ENCODE results near the gene ASB4. TPM values are rescaled to one million over a fixed set of nuclear protein-coding genes. Genes with fewer than 3 reads are reported as not detected.

The ASB4 gene
- total RNA-seq, 4 donors from 2014 or later = not detected

- Histone ChIP-seq H3K4me3 (no peak overlapping the region), H3K27me3 (no peaks in the 10 kb centered on the region), H3K9me3 (no peaks in the 10 kb centered on the region), H3K4me1 (peaks cover 21 to 46% (median 25%) of the 10 kb centered on the region in 3 donors), H3K36me3 (no peaks in the 10 kb centered on the region), H3K27ac (peak overlapping the region in 2 of 4 donors; percentile 88)
- no peak for ATAC-seq
- TF ChIP-seq CTCF (IDR thresholded peaks at IDR 0.05) = no peak
- no peak for TF ChIP-seq POLR2A (IDR thresholded peaks at IDR 0.05)
- TF ChIP-seq EP300 (IDR thresholded peaks at IDR 0.05) = no peak
- no peak for TF ChIP-seq POLR2AphosphoS5 (IDR thresholded peaks at IDR 0.05)
- 50% methylated on average over 1 of the region's 1 CpG; no CpG with 5 or more reads in 1 of the 2 donors for WGBS, 2 donors (ENCODE audit: low coverage in 1 of 2)
Measured at GRCh38 chr7:95544171-95544570, 58.4 kb downstream of the ASB4 start.

- TF ChIP-seq POLR2A (IDR thresholded peaks at IDR 0.05) (no peak), CTCF (IDR thresholded peaks at IDR 0.05) (peak; percentile 56 to 85 (median 78)), POLR2AphosphoS5 (IDR thresholded peaks at IDR 0.05) (peak; percentile 73), EP300 (IDR thresholded peaks at IDR 0.05) (no peak)
- WGBS, 2 donors (ENCODE audit: low coverage in 1 of 2) = 0% methylated on average over 3 of the region's 3 CpGs
- H3K27ac ChIP-seq = peak overlapping the region; percentile 88 to 100 (median 90)
Measured at GRCh38 chr7:95545007-95545615, 59.4 kb downstream of the ASB4 start.

GRCh38 chr7:95545673-95546072, 59.9 kb downstream of the ASB4 start:
- ATAC-seq = no peak
- WGBS, 2 donors (ENCODE audit: low coverage in 1 of 2) = 71 to 100% methylated on average over 1 of the region's 1 CpG
- Histone ChIP-seq H3K27ac (peak overlapping the region; percentile 88 to 100 (median 90)), H3K4me1 (peaks cover 30 to 61% (median 31%) of the 10 kb centered on the region in 3 donors), H3K36me3 (no peaks in the 10 kb centered on the region), H3K9me3 (no peaks in the 10 kb centered on the region), H3K4me3 (peak overlapping the region; percentile 38 to 50), H3K27me3 (no peaks in the 10 kb centered on the region)
- TF ChIP-seq CTCF (IDR thresholded peaks at IDR 0.05) (no peak), POLR2AphosphoS5 (IDR thresholded peaks at IDR 0.05) (no peak), POLR2A (IDR thresholded peaks at IDR 0.05) (no peak), EP300 (IDR thresholded peaks at IDR 0.05) (no peak)

More at GRCh38 chr7:95545007-95545615, 59.4 kb downstream of the ASB4 start:
- Histone ChIP-seq H3K27me3 (no peaks in the 10 kb centered on the region), H3K4me3 (peak overlapping the region; percentile 38 to 50), H3K36me3 (no peaks in the 10 kb centered on the region), H3K4me1 (peaks cover 26 to 55% (median 28%) of the 10 kb centered on the region in 3 donors), H3K9me3 (no peaks in the 10 kb centered on the region)
- ATAC-seq = peak; percentile 82

GRCh38 chr7:95546647-95547046, 60.9 kb downstream of the ASB4 start:
- Histone ChIP-seq H3K27ac (peak overlapping the region; percentile 88 to 100 (median 90)), H3K4me1 (peaks cover 40 to 71% (median 41%) of the 10 kb centered on the region in 3 donors), H3K4me3 (peak overlapping the region in 1 of 2 donors; percentile 7), H3K36me3 (no peaks in the 10 kb centered on the region), H3K9me3 (no peaks in the 10 kb centered on the region), H3K27me3 (no peaks in the 10 kb centered on the region)
- no peak for ATAC-seq
- 50 to 53% methylated on average over 3 to 4 of the region's 4 CpGs for WGBS, 2 donors (ENCODE audit: low coverage in 1 of 2)
- TF ChIP-seq POLR2A (IDR thresholded peaks at IDR 0.05) (no peak), EP300 (IDR thresholded peaks at IDR 0.05) (no peak), CTCF (IDR thresholded peaks at IDR 0.05) (no peak), POLR2AphosphoS5 (IDR thresholded peaks at IDR 0.05) (no peak)

All from gastroesophageal sphincter (tissue), 4 donors.